ENCODE measurements around the gene PDZD7. TPM values are rescaled to one million over a fixed set of nuclear protein-coding genes. Genes with fewer than 3 reads are reported as not detected.
"Not testable (repeated sequence)": the region's sequence is repeated elsewhere in the genome, so short reads cannot be mapped to it uniquely, and the experiment has no call there.

Gene PDZD7
- total and polyA plus RNA-seq, 10 donors: 0.17 to 2.3 (median 1.1) TPM

GRCh38 chr10:101038484-101038883, 7.6 kb upstream of the PDZD7 start:
- no peak overlapping the region for H3K4me3 ChIP-seq
- WGBS, 5 donors: 75 to 85% (median 79%) methylated on average over 5 of the region's 5 CpGs
- H3K9me3 ChIP-seq: no peaks in the 10 kb centered on the region
- peak; percentile 61 for DNase-seq
- intact Hi-C loops (cut with DNase I; ENCODE audit: low total_unique reads): no loop called here
- no peaks in the 10 kb centered on the region for H3K27me3 ChIP-seq (replicated peaks in 1 of 7)
- TF ChIP-seq CTCF (IDR thresholded peaks at IDR 0.05 in 8 of 11, conservative IDR thresholded peaks at IDR 0.05 in 3 of 11): no peak
- peaks cover 5 to 61% (median 49%) of the 10 kb centered on the region in 6 donors for H3K36me3 ChIP-seq
- H3K27ac ChIP-seq: no peak overlapping the region
- peaks cover 14 to 36% (median 25%) of the 10 kb centered on the region in 6 donors for H3K4me1 ChIP-seq

GRCh38 chr10:101036726-101037125, 5.8 kb upstream of the PDZD7 start:
- TF ChIP-seq POLR2A (IDR thresholded peaks at IDR 0.05) (no peak), CTCF (IDR thresholded peaks at IDR 0.05 in 8 of 11, conservative IDR thresholded peaks at IDR 0.05 in 3 of 11) (no peak), POLR2AphosphoS5 (IDR thresholded peaks at IDR 0.05) (no peak)
- Histone ChIP-seq H3K27ac (no peak overlapping the region), H3K36me3 (peaks cover 5 to 61% (median 49%) of the 10 kb centered on the region in 6 donors), H3K9me3 (no peaks in the 10 kb centered on the region), H3K4me1 (peaks cover 9 to 36% (median 22%) of the 10 kb centered on the region in 6 donors), H3K27me3 (replicated peaks in 1 of 7) (no peaks in the 10 kb centered on the region), H3K4me3 (no peak overlapping the region)
- WGBS, 5 donors: 73 to 95% (median 83%) methylated on average over 2 to 7 of the region's 7 CpGs
- peak; percentile 59 for DNase-seq
- intact Hi-C loops (cut with DNase I; ENCODE audit: low total_unique reads): no loop called here

GRCh38 chr10:101035916-101036702, 5.2 kb upstream of the PDZD7 start:
- TF ChIP-seq POLR2A (IDR thresholded peaks at IDR 0.05) (no peak), POLR2AphosphoS5 (IDR thresholded peaks at IDR 0.05) (no peak), CTCF (IDR thresholded peaks at IDR 0.05 in 8 of 11, conservative IDR thresholded peaks at IDR 0.05 in 3 of 11) (no peak)
- no peaks in the 10 kb centered on the region for H3K9me3 ChIP-seq
- H3K27me3 ChIP-seq (replicated peaks in 1 of 7): no peaks in the 10 kb centered on the region
- H3K27ac ChIP-seq: no peak overlapping the region
- no peak overlapping the region for H3K4me3 ChIP-seq
- intact Hi-C loops (cut with DNase I; ENCODE audit: low total_unique reads): no loop called here
- H3K4me1 ChIP-seq: peaks cover 6 to 36% (median 19%) of the 10 kb centered on the region in 6 donors
- DNase-seq: peak; percentile 51
- peaks cover 5 to 61% (median 49%) of the 10 kb centered on the region in 6 donors for H3K36me3 ChIP-seq
- 84 to 92% (median 88%) methylated on average over 10 of the region's 10 CpGs for WGBS, 5 donors

- H3K4me3 ChIP-seq: no peak overlapping the region
- H3K36me3 ChIP-seq: peaks cover 5 to 59% (median 49%) of the 10 kb centered on the region in 6 donors
- no peaks in the 10 kb centered on the region for H3K9me3 ChIP-seq
- peaks cover 6 to 38% (median 24%) of the 10 kb centered on the region in 6 donors for H3K4me1 ChIP-seq
- H3K27me3 ChIP-seq (replicated peaks in 1 of 7): peaks cover 0 to 6% (median 0%) of the 10 kb centered on the region in 7 donors
- intact Hi-C loops (cut with DNase I; ENCODE audit: low total_unique reads): no loop called here
- no peak for TF ChIP-seq POLR2AphosphoS5 (IDR thresholded peaks at IDR 0.05)
- no peak for TF ChIP-seq CTCF (IDR thresholded peaks at IDR 0.05 in 8 of 11, conservative IDR thresholded peaks at IDR 0.05 in 3 of 11)
- TF ChIP-seq POLR2A (IDR thresholded peaks at IDR 0.05): no peak
- H3K27ac ChIP-seq: no peak overlapping the region
- peak; percentile 59 for DNase-seq
- 92 to 95% (median 92%) methylated on average over 5 to 7 of the region's 7 CpGs for whole genome bisulfite sequencing, 5 donors
These were observed 4.4 kb upstream of the PDZD7 start for GRCh38 chr10:101035314-101035713.

GRCh38 chr10:101034404-101034803, 3.5 kb upstream of the PDZD7 start:
- peaks cover 0 to 15% (median 0%) of the 10 kb centered on the region in 7 donors for H3K27me3 ChIP-seq (replicated peaks in 1 of 7)
- H3K4me3 ChIP-seq; DNase-seq; H3K9me3 ChIP-seq; intact Hi-C loops (cut with DNase I; ENCODE audit: low total_unique reads); H3K27ac ChIP-seq: not testable (repeated sequence)
- 86 to 95% (median 93%) methylated on average over 4 of the region's 4 CpGs for WGBS, 5 donors
- peaks cover 5 to 51% (median 44%) of the 10 kb centered on the region in 6 donors for H3K36me3 ChIP-seq
- peaks cover 6 to 47% (median 28%) of the 10 kb centered on the region in 6 donors for H3K4me1 ChIP-seq

All from spleen (tissue), 11 donors.